ENCODE measurements around the gene PIK3IP1.
"Not testable (repeated sequence)": the region's sequence is repeated elsewhere in the genome, so short reads cannot be mapped to it uniquely, and the experiment has no call there.

PIK3IP1 gene, protein sequence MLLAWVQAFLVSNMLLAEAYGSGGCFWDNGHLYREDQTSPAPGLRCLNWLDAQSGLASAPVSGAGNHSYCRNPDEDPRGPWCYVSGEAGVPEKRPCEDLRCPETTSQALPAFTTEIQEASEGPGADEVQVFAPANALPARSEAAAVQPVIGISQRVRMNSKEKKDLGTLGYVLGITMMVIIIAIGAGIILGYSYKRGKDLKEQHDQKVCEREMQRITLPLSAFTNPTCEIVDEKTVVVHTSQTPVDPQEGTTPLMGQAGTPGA

DNA sequence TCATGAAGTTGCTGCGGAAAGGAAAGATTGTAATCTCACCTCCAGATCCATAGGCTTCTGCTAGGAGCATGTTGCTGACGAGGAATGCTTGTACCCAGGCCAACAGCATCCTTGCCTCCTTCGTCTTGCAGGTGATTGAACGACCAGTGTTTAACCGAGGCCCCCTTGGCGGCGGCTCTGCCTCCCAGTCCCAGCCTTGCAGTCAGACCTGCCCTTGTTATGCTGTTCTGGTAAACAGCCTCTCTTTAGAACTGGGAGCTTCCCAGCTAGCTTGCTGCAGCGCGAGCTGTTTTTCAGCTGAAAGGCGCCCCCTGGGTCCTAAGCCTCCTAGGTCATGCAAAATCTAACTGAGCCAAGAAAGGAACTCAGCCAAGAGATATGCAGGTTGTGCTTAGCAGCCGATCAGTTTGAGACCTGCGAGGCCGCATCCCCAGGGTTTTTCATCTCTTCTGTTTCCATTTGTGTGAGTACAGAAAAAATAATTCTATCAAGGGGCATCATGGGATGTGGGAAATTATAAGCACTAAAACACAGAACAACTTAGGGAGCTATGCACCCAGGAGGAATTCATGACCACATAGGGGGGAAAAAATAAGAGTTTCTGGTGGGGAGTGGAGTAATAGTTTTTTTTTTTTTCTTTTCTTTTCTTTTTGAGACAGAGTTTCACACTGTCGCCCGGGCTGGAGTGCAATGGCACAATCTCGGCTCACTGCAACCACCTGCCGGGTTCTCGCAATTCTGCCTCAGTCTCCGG is at the start of gene PIK3IP1:
TSS of gene PIK3IP1 (minus strand) at position 253 of the 754 bp plus-strand sequence. CDS start at position 109, 144 bp downstream.
- DNase-seq: peak; percentile 95

DNA sequence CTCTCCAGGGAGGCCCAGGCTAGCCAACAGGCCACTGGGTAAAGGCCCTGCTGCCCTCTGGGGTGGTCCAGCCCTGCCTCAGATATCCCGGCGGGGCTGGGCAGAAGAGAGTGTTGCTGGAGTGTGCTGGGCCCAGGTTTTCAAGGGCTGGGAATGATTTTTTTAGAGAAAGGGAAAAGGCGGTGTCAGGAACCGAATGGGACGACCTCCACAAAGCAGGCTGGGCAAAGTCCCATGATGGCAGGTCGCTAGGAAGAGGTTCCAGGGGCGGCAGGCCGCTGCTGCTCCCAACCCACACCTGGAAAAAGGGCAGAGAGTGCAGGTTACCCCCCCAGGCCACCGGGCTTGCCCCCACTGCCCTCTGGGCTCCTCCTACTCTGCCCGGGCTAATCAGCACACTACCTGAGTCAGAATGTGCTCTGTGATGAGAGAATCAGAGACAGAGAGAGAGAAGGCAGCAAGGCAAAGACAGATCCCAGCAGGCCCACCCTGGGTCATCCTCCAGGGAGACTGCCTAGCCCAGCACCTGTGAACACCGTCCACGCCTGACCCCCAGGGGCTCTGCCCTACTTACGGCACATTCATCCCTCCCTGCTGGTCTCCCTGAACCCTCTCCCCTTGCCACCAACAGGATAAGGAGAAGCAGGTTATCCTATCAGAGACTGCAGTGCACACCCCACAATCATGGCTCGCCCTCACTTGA is 49.2 kb upstream of the PIK3IP1 start:
- DNase-seq: no peak

DNA sequence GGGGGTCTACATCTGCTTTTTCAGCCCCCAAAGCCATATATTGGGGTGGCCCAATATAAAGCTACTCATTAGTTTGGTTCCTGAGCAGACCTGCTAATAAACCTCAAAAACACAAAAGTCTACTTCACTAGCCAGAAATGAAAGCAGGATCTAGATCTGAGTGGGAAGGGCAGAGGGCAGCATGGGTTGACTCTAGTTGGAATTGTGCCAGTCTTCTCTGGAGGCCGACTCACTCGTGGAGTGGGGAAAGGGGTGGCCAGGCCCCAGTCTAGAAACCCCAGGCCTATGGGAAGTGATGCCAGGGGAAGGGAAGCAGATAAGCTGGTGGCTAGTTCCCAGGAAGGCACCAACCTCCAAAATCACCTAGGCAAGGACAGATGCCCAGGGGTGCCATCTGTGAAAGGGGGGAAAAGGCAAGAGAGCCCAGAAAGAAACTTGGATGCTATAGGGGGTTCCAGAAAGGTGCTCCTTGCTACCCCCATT is 48.5 kb upstream of the PIK3IP1 start:
- DNase-seq: no peak

DNA sequence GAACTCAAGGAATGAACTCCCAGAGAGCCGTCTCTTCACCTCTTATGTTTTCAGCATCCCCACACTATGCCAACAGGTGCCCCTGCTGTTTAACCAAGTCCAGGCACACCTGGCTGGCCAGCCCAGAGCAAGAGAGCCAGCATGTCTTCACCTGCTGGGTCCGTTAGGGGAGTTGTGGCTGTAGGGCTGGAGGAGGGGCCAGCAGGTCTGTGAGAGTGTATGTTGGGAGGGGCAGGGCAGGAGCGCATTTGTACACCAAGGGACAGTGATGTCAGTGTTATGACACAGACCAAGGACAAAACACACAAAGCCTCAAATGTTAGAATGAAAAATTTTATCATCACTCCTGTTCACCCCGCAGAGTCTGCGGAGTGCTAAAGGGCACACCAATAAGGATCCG is 48.1 kb upstream of the PIK3IP1 start:
- no peak for DNase-seq

DNA sequence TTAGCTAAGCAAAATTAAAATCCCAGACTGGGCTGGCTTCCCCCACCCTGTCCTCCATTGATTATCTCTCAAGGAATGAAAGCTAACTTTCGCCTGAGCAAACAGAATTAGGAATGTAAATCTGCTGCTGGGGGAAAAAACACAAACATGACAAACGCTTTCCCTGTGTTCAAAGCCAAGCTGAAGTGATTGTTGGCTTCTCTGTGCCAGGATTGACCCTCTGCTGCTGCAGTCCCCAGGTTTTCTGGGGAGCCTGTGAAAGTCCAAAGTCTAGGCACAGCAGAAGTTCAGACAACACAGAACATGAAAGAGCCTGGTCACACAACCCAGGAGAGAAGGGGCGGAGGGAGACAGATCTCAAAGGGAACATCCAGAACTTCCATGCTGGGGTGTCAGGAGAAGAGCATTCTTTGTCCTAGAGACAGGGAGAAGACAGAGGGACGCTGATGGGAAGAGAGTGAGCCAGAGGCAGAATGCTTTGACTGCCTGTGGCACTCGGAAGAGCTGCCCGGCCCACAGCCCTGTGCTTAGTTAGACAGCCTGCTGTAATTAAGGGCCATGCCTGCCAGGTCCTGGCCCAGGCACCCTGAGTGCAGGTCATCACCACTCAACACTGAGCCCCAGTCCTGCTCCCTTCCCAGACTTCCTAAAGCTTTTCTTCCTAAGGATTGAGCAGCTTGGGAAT is 47.0 kb upstream of the PIK3IP1 start:
- DNase-seq: no peak

DNA sequence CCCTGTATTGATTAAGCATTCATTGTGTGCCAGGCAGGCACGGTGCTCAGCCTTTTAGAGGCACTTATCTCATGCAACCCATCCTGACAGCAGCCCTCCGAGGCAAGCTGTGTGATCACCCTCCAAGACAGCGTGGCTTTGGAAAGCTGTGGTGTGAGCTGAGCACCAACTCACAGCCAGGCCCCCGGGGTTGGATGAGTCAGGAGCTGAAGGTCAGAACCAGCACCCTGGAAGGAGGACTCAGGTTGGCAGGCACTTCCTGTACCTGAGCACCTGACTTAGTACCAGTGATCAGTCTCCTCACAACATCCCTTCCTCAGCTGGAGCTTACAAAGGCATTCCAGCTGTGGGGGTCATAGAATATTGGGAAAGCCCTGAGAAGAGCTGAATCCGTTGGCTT is 44.9 kb upstream of the PIK3IP1 start:
- no peak for DNase-seq

DNA sequence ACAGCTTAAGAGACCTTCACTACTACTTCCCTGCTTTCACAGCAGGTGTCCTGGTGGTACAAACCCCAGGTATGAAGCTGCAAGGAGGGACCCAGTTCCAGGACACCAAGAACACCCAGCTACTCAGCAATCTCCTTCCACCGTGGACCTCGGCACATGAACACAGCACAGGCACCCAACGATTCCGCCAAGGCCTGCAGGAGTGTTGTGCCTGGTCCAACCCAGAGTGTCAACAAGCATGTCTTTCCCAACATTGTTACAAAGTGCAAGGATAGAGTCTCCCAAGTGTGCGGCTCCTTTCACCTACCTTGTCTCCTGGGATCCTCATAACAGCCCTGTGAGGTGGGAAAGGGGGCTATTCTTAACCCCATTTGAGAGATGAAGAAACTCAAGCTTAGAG is 42.0 kb upstream of the PIK3IP1 start:
- DNase-seq: no peak

DNA sequence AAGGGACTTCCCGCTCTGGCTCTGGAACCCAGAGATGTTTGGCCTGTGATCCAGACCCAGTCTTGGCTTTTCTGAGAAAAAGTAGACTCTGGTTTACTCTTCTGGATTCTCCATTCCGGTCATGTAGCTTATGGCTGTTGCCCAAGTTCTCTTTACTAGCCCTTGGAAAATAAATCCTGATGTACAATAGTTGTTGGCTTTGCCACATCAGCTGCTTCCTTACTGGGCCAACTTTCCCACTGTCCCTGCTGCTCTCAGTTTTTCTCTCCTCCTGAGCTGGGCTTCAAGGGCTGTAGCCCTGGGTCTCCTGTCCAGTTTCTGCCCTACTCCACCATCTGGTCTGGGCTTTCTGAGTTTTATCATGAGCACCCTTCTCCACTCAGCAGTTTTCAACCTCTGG is 41.4 kb upstream of the PIK3IP1 start:
- no peak for DNase-seq

DNA sequence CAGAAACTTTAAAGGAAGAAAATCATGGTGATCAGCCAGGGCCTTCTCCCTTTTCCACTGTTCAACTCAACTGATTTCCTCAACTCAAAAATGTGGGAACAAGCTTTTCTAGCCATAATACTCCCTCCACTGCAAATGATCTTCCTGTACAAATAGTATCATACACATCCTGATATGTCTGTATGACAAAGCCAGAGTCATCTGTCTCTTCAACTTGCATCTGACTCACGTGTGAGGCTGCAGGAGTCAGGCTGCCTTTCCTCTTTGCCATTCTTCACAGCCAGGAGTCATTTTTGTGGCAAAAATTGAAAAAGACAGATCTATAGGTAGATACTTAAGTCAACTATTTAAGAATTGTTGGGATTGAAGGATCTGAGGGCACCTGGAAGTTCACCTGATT is 40.6 kb upstream of the PIK3IP1 start:
- no peak for DNase-seq

DNA sequence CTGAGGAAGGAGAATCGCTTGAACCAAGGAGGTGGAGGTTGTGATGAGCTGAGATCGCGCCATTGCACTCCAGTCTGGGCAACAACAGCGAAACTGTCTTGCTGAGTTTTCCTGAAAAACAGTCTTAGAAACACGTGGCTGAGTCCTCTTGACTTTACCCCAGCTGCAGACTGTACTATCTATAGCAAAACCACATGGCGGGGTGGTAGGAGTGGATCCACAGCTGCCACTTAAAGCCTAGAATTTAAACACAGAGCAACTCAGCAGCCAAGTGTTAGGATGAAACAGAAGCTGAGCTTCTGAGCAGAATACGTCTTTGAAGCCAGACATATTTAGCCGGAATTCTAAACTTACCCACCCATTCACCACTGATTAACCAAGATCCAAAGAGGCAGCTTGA is 39.7 kb upstream of the PIK3IP1 start:
- no peak for DNase-seq

DNA sequence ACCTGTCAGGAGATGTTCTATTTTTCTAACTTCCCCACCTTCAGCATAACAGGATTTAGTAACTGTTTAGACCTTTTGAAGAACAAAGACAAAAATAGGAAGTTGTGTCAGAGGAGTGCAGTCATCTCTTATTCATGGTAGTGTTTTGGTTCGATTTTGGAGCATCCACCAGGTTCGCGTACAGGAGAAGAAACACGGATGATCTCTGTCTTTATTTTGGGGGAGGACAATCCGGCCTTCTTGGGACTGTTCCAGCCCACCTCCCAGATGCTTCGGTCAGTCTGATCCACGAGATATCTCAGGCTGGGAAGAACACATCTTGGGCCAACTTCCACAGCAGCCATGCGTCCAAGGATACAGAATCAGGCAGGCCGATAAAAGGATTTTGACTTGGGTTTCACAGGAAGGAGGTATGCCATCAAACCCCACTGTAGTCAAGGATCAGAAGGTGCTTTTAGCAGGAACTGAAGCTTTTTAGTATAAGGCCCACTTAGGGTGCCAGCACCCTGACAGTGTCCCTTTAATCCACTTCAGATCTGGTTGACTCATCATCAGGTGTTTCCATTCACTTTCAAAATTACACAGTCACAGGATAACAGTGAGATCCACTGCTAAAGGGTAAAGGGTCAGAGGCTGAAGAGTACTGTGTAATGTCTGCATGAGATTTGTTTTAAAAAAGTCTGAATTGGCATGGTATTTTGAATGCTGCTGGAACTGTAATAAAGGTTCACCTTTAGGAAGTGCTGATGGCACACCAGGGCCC is 37.3 kb upstream of the PIK3IP1 start:
- no peak for DNase-seq

DNA sequence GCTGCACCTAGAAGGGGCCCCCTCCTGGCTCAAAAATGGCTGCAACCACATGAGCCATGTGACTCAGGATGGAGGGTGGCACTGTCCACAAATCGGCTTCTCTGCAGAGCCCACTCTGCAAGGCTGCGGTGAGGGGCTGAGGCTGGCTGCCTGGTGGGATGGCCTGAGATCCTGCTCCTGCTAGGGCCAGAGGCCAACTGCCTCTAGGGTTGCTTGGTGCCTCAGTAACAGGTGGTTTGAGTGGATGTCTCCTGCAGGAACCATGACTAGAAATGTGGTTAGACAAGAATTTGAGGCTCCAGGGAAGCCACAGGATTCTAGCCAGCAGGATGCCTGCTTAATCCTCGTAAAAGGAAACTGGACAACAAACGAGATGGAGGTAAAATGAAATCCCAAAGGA is 36.7 kb upstream of the PIK3IP1 start:
- DNase-seq: no peak

DNA sequence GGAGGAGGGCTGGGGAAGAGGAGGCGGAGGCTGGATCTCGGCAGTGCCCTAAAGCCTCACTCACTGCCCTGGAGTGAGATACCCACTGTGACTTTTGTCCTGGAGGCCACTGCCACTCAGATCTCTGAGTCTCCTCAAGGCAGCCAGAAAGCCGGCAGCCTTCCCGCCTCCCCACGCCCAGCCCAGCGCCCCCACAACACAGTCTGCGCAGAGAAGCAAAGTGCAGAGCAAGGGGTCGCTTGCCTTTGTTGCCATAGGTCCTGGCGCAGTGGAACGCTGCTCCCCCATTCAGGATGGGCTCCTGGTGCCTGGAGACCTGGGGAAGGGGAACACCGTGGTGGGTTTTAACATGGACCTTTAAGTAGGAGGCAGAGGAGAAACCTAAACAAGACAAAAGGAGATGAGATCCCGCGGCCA is 36.3 kb upstream of the PIK3IP1 start:
- DNase-seq: no peak

DNA sequence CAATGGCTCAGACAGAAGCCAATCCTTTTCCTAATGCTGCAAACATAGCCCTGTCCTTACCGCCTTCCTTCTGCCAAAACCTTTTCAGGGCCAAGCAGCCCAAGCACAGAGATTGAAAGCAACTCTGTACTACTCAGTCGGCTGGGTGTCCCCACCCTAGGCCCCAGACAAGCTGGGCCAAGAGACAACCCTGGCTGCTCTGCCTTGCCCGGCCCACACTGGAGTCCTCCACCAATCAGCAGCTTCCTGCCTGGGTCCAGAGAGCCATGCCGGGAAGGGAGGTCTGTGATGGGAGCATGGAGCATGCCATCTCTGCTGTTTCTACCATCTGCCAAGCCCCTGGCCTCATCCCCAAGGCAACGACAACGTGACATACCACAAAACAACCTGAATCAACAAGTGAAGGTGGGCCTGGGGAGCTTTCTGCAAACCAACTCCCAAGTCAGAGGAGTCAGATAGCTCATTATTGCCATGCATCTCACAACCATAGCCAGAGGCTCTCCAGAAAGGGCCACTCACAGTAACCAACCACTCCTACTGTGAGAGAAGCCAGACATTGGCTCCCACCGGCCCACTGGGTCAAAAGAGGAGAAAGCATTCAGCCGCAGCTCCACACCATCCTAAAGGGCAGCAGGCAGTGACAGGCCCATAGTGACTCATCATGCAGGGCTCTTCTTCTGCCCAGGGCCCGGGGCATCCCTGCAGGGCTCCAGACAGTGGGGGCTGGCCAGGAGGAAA is 35.7 kb upstream of the PIK3IP1 start:
- no peak for DNase-seq

DNA sequence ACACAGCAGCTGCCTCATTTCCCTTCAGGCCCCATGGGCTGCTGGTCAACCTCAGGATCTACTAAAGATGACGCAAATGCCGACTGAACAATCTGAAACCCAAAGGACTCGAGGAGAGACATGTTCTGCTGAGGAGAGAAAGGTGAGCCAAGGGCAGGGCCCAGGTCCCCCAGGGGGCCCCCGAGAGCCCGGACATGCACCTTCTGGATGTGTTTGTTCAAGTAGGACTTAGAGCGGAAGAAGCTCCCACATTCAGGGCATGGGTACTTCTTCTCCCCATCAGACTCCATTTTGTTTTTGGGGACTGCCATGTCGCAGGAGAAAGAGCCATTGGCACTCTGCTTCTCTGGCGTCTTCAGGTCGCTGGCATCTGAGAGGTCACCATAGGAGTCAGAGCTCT is 34.6 kb upstream of the PIK3IP1 start:
- DNase-seq: no peak

DNA sequence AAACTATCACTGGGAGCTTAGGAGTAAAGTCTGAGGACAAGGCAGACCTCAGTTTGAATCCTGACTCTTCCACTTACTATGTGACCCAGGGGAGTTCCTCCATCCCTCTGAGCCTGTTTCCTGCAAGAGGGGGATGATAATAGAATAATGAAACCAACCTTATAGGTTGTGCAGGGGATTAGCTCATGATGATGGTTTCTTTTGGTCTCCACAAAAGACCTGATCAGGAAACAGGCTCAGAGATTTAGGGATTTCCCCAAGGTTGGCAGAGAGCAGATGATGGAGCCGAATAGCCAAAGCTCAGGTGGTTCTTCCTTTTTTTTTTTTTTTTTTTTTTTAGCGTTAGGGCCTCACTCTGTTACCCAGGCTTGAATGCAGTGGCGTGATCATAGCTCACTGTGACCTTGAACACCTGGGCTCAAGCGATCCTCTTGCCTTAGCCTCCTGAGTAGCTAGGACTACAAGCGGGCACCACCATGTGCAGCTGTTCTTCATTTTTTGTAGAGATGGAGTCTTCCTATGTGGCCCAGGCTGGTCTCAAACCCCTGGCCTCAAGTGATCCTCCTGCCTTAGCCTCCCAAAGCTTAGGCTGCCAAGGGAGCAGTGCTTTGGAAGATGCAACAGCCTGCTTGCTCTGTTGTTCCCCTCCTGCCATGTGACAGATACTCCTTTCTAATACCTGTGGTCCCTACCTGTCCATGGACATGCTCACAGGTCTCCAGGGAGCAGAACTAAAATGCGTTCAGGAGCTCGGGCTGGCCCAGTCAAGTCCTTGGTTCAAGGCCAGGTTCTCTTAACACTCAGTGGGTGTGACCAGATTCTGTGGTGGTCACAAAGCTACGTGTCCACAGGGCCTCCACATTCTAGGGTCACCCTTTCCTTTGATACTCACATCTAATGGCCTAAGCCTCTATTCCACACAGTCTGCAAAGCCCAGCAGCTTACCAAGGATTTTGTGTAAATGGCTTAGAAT is 31.6 kb upstream of the PIK3IP1 start:
- DNase-seq: no peak

DNA sequence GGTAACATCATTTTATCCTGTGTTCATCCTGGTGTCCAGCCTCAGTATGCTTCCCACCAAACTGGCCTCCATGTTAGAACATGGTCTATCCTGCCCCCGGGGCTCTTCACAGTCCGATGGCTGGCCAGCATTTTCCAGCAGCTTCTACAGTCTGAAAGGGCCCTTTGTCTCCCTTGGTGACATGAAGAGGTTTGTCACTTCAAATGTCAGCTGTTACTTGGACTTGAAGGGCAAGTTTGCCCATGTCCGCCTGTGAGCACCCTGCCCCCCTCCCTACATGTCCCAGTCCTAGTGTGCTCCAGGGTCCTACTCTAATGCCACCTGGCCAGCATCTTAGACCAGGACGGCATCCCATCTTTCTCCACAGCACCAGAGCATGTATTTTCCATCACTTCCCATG is 29.1 kb upstream of the PIK3IP1 start:
- no peak for DNase-seq

DNA sequence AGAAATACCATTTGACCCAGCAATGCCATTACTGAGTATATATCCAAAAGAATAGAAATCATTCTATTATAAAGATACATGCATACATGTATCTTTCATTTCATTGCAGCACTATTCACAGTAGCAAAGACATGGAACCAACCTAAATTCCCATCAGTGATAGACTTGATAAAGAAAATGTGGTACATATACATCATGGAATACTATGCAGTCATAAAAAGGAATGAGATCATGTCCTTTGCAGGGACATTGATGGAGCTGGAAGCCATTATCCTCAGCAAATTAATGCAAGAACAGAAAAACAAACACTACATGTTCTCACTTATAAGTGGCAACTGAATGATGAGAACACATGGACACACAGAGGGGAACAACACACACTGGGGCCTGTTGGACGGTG is 21.9 kb upstream of the PIK3IP1 start:
- DNase-seq: not testable (repeated sequence)

DNA sequence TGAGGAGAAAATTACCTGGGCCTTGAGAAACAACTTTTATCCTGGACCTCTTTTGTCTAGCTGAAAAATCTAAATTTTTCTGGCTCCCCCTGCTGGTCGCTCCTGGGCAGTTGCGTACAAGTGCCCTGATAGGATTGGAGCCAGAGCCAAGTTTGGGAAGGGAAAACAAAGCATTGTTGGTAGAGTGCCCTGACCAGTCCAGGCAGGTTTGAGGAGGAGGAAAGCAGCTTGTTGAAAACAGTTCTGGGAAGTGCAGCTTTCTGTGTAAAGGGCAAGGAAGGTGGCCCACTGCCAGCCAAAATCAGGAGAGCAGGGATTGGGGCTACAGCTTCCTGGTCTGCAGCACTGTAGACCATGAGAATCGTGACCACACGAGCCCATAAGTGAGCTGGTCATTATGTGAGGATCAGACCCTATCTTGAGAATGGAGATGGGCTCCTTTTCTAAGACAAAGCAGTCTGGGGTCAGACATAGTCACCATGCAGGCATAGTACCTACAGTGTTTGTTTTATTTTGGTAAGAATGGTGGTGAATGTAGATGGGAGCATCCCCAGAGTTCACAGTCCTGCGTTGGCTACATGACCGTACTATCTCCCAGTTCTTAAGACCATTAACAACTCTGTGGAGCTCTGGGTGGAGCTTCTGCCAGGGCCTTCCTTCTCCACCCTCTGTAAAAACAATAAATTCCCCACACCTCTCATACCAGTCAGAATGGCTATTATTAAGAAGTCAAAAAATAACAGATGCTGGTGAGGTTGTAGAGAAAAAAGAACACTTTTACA is 21.3 kb upstream of the PIK3IP1 start:
- peak; percentile 68 for DNase-seq

DNA sequence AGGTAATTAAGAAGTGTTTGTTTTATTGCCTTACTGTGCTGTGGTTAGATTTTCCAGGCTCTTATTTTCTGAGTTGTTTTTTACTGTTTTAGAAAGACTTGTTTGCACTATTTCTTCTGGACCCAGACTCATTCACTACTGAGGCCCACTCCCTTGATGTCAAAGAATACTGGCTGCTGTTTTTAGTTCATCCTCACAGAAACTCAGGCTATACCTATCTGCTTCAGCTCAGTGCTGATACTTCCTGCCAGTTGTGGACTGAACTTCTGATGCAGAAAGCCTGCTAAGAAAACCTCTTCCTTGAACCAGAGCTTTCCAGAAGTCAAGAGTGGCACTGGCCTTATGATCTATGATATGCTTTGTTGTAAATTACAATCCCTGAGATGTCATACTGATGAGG is 15.9 kb upstream of the PIK3IP1 start:
- no peak for DNase-seq

Measured in CD4-positive, alpha-beta T cell treated with Interleukin-4 for 4 hours (primary cell).